HG02610 (cell line): ENCODE results near the gene MCRIP2.

Source experiments
- ATAC-seq: cut with Tn5 transposase; IDR thresholded peaks from one replicate; pipeline ENCODE4 v1.9.1; 2021; ENCODE audit warnings: mild to moderate bottlenecking, moderate library complexity; ENCODE audit not compliant: unreplicated experiment

MCRIP2 gene

GRCh38 chr16:647173-647902, 5.7 kb downstream of the MCRIP2 start:
- ATAC-seq = no peak

DNA sequence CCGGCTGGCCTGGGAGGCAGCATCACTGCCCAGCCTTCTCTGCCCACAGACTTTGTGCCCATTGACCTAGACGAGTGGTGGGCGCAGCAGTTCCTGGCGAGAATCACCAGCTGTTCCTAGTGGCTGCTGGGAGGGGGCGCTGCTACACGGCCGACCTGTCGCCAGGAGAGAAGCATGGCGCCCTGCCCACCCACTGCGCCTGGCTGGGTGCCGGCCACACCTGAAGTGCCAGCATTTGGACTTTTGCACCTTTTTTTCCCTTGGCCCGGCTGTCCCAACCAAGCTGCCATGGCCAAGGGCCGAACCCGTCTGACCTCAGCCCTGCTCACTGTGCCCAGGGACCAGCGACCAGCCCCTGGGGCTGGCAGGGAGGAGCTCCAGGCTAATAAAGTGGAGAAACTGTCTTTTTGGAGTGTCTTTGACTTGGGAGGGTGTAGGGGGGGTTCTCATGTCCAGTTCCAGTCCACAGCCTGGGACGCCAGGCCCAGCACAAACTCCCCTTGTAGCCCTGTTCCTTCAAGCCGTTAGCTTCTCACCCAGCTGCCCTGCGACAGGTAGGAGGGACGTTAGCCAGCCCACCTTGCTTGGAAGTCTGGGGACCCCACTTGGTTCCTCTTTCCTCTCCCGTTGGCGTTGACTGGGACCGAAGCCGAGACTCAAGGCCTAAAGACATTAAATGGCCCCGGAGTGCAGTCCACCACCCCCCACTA, 6.6 kb downstream of the MCRIP2 start:
- no peak for ATAC-seq

DNA sequence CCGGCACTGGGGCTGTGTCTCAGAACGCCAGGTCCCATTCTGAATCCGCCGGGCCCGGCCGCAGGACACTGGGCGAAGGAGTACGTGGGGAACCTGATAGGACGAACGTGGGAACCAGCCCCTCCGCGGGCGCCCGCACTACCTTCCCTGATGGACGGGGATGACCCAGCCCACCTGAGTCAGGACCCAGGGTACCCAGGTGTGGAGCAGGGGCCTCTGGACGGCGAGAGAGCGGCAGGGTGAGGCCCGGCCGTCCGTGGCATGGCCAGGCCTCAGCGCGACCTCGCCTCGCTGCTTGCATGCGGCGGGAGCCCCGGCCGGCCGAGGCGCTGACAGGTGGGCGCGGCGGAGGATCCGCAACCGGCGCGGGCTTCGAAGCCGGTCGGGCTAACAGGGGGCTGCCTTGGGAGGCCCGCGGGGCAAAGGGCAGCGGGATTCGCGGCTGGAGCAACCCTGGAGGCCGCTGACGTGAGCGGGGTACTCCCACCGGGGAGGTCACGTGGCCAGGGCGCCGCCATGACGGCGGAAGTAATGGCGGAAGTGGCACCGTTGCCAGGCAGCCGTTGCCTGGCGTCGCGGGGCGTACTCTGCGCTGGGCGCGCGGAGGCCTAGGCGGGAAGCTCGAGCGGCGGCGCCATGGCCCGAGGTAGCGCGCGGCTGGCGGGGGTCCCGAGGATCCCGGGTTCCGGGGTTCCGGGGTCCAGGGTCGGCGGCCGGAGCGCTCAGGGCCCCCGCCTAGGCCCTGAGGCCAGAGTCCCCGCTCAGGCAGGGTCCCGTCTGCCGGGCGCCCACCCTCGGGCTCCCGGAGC, 7.4 kb downstream of the MCRIP2 start, which contains the start of gene WDR90:
WDR90 (plus strand) TSS at position 585 of the 809 bp plus-strand sequence; CDS start at position 637, 52 bp downstream.
- peak; percentile 74 for ATAC-seq

GRCh38 chr16:649631-650030, 8.0 kb downstream of the MCRIP2 start:
- ATAC-seq = no peak

GRCh38 chr16:651844-652243, 10.2 kb downstream of the MCRIP2 start:
- ATAC-seq = no peak

- no peak for ATAC-seq
Measured at GRCh38 chr16:652454-653305, 11.1 kb downstream of the MCRIP2 start.

DNA sequence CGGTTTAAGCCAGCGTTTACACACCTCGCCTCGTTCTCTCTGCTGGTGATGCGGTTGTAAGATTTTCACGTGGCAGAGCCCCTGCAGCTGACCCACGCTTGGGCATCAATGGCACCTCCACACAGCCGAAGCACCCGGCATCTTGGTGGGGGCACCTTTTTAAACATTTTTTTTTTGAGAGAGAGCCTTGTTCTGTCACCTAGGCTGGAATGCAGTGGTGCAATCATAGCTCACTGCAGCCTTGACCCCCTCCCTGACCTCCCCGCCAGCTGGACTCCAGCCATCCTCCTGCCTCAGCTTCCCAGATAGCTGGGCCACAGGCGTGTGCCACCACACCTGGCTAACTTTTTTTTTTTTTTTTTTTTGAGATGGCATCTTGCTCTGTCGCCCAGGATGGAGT, 12.4 kb downstream of the MCRIP2 start:
- no peak for ATAC-seq

DNA sequence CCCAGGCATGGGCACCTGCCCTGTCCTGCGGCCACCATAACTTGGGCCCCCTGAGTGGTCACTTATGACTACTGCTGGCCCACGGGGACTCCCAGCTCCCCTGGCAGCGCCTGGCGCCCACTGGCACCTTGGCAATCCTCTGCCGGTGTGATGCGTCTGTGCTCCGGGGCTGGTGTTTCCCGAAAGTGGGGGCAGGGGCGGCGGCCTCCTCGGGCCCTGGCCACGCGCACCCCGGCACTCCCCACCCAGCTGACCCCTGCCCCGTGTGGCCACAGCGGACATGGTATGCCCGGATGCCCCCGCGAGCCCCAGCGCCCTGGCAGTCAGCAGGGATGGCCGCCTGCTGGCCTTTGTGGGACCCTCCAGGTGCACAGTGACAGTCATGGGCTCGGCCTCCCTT, 15.9 kb downstream of the MCRIP2 start:
- no peak for ATAC-seq

GRCh38 chr16:658679-659571, 17.3 kb downstream of the MCRIP2 start:
- no peak for ATAC-seq

DNA sequence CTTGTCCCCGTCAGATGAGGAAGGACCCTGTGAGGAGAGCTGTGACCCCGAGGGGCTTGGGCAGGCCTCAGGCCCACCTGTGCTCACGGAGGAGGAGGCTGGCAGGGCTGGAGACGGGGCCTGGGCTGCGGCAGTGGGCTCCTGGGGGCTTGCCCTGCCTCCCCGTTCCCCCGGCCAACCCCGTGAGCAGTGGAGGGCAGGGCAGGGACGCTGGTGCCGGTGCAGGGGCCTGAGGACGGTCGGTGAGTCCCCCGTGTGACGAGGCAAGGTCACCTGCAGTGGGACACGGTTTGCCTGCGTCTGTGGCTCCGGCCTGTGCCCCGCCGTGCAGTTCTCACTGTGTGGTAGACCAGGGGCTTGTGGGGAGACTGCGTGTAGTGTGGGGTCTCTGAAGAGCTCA, 18.0 kb downstream of the MCRIP2 start:
- ATAC-seq = no peak

DNA sequence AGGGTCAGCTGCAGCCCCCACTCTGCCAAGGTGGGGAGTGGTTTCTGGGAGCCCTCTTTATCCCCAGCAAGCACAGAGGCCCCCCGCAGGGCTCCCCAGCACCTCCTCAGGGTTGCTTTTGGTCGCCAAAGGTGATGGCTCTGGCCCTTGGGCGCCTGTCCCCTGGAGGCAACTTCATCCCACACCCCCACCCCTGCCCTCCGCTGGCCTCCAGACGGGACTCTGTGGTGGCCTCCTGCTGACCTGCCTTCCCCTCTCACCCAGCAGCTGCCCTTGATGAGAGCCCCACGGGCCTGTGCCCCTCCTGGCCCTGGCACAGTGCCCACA, 18.5 kb downstream of the MCRIP2 start:
- no peak for ATAC-seq

DNA sequence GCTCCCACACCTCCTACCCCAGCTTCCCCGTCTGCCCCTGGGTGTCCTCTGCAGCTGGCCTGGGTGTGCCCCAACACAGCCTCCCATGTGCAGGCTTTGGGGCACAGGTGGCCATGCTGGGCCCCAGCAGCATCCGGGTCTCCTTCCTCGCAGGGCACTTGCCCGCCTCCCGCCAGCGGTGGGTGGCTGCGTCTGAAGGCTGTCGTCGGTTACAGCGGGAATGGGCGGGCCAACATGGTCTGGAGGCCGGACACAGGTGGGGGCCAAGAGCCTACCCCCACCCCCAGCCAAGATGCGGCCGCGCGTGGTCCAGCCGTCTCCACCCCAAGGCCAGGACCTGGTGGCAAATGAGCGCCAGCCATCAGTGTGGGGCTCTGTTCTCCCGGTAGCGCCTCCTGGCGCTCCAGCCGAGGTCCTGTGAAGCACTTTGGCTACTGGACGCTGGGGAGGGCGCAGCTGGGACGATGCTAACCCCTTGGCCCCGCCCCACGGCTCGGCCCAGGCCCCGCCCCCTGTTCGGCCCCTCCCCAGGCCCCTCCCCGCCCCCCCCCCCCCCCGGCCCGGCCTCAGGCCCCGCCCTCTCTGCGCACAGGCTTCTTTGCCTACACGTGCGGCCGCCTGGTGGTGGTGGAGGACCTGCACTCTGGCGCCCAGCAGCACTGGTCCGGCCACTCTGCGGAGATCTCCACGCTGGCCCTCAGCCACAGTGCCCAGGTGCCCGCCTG, 19.0 kb downstream of the MCRIP2 start:
- ATAC-seq = no peak

- ATAC-seq = no peak
Measured at GRCh38 chr16:661184-661821, 19.7 kb downstream of the MCRIP2 start.

DNA sequence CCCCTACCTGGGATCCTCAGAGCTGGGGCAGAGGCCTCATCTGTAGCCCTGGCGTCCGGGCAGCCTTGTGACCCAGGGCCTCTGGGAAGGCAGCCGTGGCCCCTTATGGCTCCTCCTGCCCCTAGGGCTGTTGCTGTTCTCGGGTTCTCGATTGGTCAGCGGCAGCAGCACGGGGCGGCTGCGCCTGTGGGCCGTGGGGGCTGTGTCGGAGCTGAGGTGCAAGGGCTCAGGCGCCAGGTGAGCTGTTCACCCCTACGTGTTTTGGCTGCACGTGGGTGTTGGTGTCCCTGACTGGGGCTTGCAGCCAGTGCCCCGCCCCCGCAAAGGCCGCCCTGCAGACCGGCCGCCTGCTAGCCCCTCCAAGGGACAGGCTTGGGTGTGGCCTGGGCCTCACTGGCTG, 20.5 kb downstream of the MCRIP2 start:
- ATAC-seq = no peak

DNA sequence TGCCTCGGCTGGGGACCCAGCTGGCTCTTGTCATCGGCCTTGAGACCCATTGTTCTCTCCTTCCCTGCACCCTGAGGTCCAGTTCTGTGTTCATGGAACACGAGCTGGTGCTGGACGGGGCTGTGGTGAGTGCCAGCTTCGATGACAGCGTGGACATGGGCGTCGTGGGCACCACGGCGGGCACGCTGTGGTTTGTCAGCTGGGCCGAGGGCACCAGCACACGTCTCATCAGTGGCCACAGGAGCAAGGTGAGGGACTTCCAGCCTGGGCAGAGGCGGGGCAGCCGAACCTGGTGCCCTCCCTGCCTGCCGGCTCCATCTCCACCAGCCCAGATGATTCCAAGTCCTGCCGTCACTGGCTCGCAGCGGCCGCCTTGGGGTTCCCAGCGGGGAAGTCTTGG, 21.0 kb downstream of the MCRIP2 start:
- no peak for ATAC-seq

DNA sequence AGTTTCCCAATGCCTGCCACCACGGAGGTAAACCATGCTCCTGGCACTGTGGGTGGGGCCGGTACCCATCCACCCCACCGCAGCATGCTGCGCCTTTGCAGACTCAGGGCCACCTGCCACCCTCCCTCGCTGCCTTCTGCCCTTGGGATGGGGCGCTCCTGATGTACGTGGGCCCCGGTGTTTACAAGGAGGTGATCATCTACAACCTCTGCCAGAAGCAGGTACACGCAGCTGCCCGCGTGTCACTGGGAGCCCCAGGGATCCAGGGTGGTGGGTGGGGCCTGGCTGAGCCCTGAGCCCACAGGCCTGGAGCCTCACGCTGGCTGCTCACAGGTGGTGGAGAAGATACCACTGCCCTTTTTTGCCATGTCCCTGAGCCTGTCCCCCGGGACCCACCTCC, 24.9 kb downstream of the MCRIP2 start:
- ATAC-seq = no peak

DNA sequence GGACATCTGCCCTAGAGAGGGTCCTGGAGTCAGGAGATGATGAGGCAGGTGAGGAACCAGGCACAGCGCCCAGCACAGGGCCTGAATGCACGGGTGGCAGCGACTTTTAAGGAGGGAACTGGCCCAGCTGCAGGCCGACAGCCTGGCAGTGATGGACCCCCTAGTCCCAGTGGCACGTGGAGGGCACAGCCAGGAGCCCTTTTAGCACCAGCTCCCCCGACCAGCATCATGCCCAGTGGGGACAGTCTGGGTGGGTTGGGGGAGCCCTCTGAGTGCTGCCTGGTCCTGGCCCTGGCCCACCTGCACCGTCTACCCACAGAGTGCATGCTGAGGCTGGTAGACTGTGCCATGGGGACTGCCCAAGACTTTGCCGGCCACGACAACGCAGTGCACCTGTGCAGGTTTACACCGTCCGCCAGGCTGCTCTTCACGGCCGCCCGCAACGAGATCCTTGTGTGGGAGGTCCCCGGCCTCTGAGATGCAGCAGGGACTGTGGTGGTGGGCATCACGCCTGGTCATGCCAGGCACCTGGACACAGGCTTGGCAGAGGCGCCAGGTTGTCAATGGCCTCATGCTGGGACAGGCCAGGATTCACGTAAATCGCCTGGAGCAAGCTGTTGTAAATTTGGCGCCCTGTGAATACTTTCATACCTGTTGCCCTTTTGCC, 25.6 kb downstream of the MCRIP2 start:
- no peak for ATAC-seq
